NCI-H146 treated with DMSO at 0.1 percent for 48 hours (cell line): ENCODE measurements around the gene AP2A1.

Source experiments
- DNase-seq: peaks from one replicate; lab custom pipeline; 2025; ENCODE audit not compliant: unreplicated experiment; lab: John Stamatoyannopoulos, UW

Gene AP2A1

GRCh38 chr19:49837009-49837310 lies 70.2 kb downstream of the AP2A1 start:
- DNase-seq = no peak

- no peak for DNase-seq
Observed at GRCh38 chr19:49837425-49837824, 70.6 kb downstream of the AP2A1 start.

GRCh38 chr19:49838885-49839588 lies 72.2 kb downstream of the AP2A1 start:
- no peak for DNase-seq

- DNase-seq = no peak
Observed at GRCh38 chr19:49839713-49840112, 72.9 kb downstream of the AP2A1 start.

- no peak for DNase-seq
Observed at GRCh38 chr19:49840321-49840720, 73.5 kb downstream of the AP2A1 start.

- no peak for DNase-seq
Observed at GRCh38 chr19:49840736-49841249, 74.0 kb downstream of the AP2A1 start.

GRCh38 chr19:49843265-49843664 lies 76.5 kb downstream of the AP2A1 start:
- no peak for DNase-seq

GRCh38 chr19:49844138-49845095 lies 77.6 kb downstream of the AP2A1 start:
- DNase-seq = no peak

GRCh38 chr19:49845414-49845813 lies 78.6 kb downstream of the AP2A1 start:
- no peak for DNase-seq

GRCh38 chr19:49846408-49846807 lies 79.6 kb downstream of the AP2A1 start:
- DNase-seq = no peak

- no peak for DNase-seq
Observed at GRCh38 chr19:49847731-49848696, 81.2 kb downstream of the AP2A1 start.

- DNase-seq = no peak
Observed at GRCh38 chr19:49848938-49849337, 82.1 kb downstream of the AP2A1 start.

GRCh38 chr19:49849433-49850220 lies 82.8 kb downstream of the AP2A1 start:
- DNase-seq = peak; percentile 9

GRCh38 chr19:49850221-49850486 lies 83.4 kb downstream of the AP2A1 start:
- DNase-seq = no peak

- peak; percentile 87 for DNase-seq
Observed at GRCh38 chr19:49850487-49851342, 83.9 kb downstream of the AP2A1 start, which contains the start of gene PTOV1. PTOV1 (plus strand) TSS chr19:49851159.

- DNase-seq = no peak
Observed at GRCh38 chr19:49851456-49852259, 84.9 kb downstream of the AP2A1 start.

- no peak for DNase-seq
Observed at GRCh38 chr19:49852631-49853126, 85.9 kb downstream of the AP2A1 start.

- no peak for DNase-seq
Observed at GRCh38 chr19:49853852-49854377, 87.1 kb downstream of the AP2A1 start.
